Fibroblast of lung (primary cell): Measurements from ENCODE around the gene TMEM120A. TPM values are rescaled to one million over a fixed set of nuclear protein-coding genes. Genes with fewer than 3 reads are reported as not detected.
A peak's percentile ranks its signal among the peaks of the same experiment; 100 is the strongest.

Experiments used
- DNase-seq, 2 donors: peaks; one replicate each; pipeline versions ENCODE4 v3.0.0 to v3.0.0-alpha.2; 2010; ENCODE audit warnings: low read depth in 2 of 2
- H2AFZ ChIP-seq: 2 replicates; pipeline ENCODE4 v1.5.1; 2012; ENCODE audit warnings: low read length, control low read depth, inconsistent platforms
- H3K27ac ChIP-seq: 2 replicates; pipeline ENCODE4 v1.5.1; 2011; ENCODE audit warnings: low read length, control low read depth; ENCODE audit not compliant: insufficient read depth
- H3K27me3 ChIP-seq: 2 replicates; pipeline ENCODE4 v1.5.1; 2011; ENCODE audit warnings: mild to moderate bottlenecking, low read length; ENCODE audit not compliant: control insufficient read depth, insufficient read depth
- H3K36me3 ChIP-seq: 2 replicates; pipeline ENCODE4 v1.5.1; 2011; ENCODE audit warnings: low read length; ENCODE audit not compliant: control insufficient read depth, insufficient read depth
- H3K4me1 ChIP-seq: 2 replicates; pipeline ENCODE4 v1.5.1; 2011; ENCODE audit warnings: low read length; ENCODE audit not compliant: control insufficient read depth, insufficient read depth; ENCODE audit errors: extremely low read depth
- H3K4me2 ChIP-seq: 2 replicates; pipeline ENCODE4 v1.5.1; 2011; ENCODE audit warnings: low read length, control low read depth; ENCODE audit not compliant: insufficient read depth; ENCODE audit errors: extremely low read depth
- H3K4me3 ChIP-seq, 4 experiments: fragments of 200-600 bp in 1 of 4; sonication (generic) in 1 of 4; replicated peaks in 1 of 4; 2 replicates each; pipeline ENCODE4 v1.5.1; 2011 to 2016; ENCODE audit warnings: low read length in 4 of 4, low read depth in 3 of 4, mild to moderate bottlenecking in 3 of 4, control low read depth in 2 of 4, inconsistent platforms in 1 of 4, mixed read lengths in 1 of 4; ENCODE audit not compliant: insufficient read depth in 1 of 4; ENCODE audit errors: control extremely low read depth in 1 of 4
- H3K79me2 ChIP-seq: 2 replicates; pipeline ENCODE4 v1.5.1; 2012; ENCODE audit warnings: mild to moderate bottlenecking, low read length, inconsistent platforms; ENCODE audit not compliant: control insufficient read depth, insufficient read depth
- H3K9ac ChIP-seq: 2 replicates; pipeline ENCODE4 v1.5.1; 2011; ENCODE audit warnings: mild to moderate bottlenecking, low read length, control low read depth; ENCODE audit not compliant: insufficient read depth
- H3K9me3 ChIP-seq: 2 replicates; pipeline ENCODE4 v1.5.1; 2012; ENCODE audit warnings: low read depth, low read length; ENCODE audit not compliant: control insufficient read depth, insufficient read depth
- H4K20me1 ChIP-seq: 2 replicates; pipeline ENCODE4 v1.5.1; 2011; ENCODE audit warnings: low read length; ENCODE audit not compliant: control insufficient read depth, insufficient read depth; ENCODE audit errors: extremely low read depth
- EZH2 ChIP-seq: IDR thresholded peaks from 2 replicates; pipeline ENCODE4 v1.5.1; 2012; ENCODE audit warnings: low read length, control low read depth, mild to moderate bottlenecking; ENCODE audit errors: missing control alignments
- polyA plus RNA-seq, 2 donors: library from polyadenylated mRNA; depleted of rRNA in 1 of 2; stranded (reverse) in 1 of 2; unstranded in 1 of 2; fragments of >200 nt; gene quantifications; 2 replicates each; pipeline ENCODE4 v1.2.1, GENCODE V29; 2011 to 2012; ENCODE audit warnings: missing spikeins in 1 of 2
- total RNA-seq: library from RNA; depleted of rRNA; stranded (reverse); fragments of >200 nt; gene quantifications from 2 replicates; pipeline ENCODE4 v1.2.1, GENCODE V29; 2014
- TF ChIP-seq, protein P1 (sequence below), 2 donors: IDR thresholded peaks in 1 of 2; conservative IDR thresholded peaks in 1 of 2; 1 replicate in 1 of 2; 2 replicates in 1 of 2; pipeline ENCODE4 v1.5.1; 2011 to 2012; ENCODE audit warnings: low read length in 2 of 2, control low read depth in 1 of 2, inconsistent platforms in 1 of 2, low read depth in 1 of 2, mild to moderate bottlenecking in 1 of 2

TMEM120A gene
- total and polyA plus RNA-seq, 2 donors (not counting 1 experiment from before 2014, with no cell fraction given) = 56.1 to 62.3 TPM

DNA sequence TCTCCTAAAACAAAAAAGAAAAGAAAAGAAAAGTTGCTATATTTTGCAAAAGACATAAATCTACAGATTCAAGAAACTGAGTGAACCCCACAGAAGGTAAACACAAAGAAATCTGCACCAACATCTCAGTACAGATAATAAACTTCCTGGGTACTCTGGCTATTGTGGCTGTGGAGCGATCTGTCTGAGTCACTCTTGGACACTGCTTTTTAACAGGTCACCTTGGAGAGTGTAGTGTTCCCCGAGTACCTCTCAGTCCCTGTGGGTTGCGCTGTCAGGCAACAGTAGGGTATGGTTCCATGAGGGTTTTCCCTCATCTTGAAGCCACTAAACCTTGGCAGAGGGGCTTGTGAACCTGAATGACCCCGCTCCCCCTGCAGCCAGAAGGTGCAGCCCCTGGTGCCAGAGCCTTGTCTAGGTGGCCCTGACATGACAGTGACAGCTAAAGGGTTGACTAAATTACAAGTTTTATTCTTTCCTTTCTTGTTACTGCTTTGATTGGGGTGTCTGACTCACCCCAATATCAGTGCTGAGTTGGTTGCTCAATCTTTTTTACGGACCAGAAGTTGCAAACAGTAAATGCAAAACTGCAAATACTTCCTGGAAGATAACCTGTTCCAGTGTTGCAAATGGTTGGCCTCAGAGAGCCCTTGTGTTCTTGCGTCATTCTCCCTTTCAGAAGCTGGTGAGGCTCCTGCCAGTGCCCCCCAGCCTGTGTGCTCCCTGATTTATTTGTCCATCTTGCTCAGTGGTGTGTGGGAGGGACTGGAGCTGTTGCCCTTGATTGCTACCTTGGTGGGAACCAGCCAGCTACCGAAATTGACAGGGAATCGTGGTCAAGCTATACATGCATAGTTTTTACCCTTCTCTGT, 48.9 kb downstream of the TMEM120A start:
- Histone ChIP-seq H3K27ac (no peak overlapping the region), H3K27me3 (no peaks in the 10 kb centered on the region), H4K20me1 (no peaks in the 10 kb centered on the region), H3K9ac (no peak overlapping the region), H3K36me3 (no peaks in the 10 kb centered on the region), H3K4me3 (no peak overlapping the region), H3K4me1 (peaks cover 6% of the 10 kb centered on the region), H3K9me3 (no peaks in the 10 kb centered on the region), H3K4me2 (no peak overlapping the region), H3K79me2 (peaks cover 1% of the 10 kb centered on the region), H2AFZ (no peak overlapping the region)
- peak; percentile 29 to 53 for DNase-seq
- TF ChIP-seq, protein P1, sequence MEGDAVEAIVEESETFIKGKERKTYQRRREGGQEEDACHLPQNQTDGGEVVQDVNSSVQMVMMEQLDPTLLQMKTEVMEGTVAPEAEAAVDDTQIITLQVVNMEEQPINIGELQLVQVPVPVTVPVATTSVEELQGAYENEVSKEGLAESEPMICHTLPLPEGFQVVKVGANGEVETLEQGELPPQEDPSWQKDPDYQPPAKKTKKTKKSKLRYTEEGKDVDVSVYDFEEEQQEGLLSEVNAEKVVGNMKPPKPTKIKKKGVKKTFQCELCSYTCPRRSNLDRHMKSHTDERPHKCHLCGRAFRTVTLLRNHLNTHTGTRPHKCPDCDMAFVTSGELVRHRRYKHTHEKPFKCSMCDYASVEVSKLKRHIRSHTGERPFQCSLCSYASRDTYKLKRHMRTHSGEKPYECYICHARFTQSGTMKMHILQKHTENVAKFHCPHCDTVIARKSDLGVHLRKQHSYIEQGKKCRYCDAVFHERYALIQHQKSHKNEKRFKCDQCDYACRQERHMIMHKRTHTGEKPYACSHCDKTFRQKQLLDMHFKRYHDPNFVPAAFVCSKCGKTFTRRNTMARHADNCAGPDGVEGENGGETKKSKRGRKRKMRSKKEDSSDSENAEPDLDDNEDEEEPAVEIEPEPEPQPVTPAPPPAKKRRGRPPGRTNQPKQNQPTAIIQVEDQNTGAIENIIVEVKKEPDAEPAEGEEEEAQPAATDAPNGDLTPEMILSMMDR (conservative IDR thresholded peaks at IDR 0.05 in 1 of 2, IDR thresholded peaks at IDR 0.05 in 1 of 2; ENCODE audit: low read depth in 1 of 2, low read length in 2 of 2) = no peak
- TF ChIP-seq EZH2 = no peak

DNA sequence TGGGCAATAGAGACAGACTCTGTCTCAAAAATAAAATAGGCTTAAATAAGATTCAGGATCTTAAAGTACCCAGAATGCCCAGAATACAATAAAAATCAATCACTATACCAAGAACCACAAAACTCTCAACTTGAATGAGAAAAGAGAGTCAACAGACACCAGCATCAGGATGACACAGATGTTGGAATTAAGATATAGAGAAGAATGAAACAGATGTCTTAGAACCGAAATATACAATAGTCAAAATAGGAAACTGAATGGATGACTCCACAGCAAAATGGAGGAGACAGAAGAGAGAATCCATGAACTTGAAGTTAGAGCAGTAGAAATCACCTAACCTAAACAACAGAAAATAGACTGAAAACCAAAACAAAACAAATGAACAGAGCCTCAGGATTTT, 49.9 kb downstream of the TMEM120A start:
- no peaks in the 10 kb centered on the region for H3K9me3 ChIP-seq
- no peak overlapping the region for H3K4me3 ChIP-seq
- no peak for DNase-seq
- no peaks in the 10 kb centered on the region for H3K27me3 ChIP-seq
- no peak overlapping the region for H3K4me2 ChIP-seq
- H3K27ac ChIP-seq = no peak overlapping the region
- no peaks in the 10 kb centered on the region for H3K79me2 ChIP-seq
- H3K9ac ChIP-seq = no peak overlapping the region
- H2AFZ ChIP-seq = no peak overlapping the region
- no peaks in the 10 kb centered on the region for H3K36me3 ChIP-seq
- no peak for TF ChIP-seq EZH2
- TF ChIP-seq, protein P1 (conservative IDR thresholded peaks at IDR 0.05 in 1 of 2, IDR thresholded peaks at IDR 0.05 in 1 of 2; ENCODE audit: low read depth in 1 of 2, low read length in 2 of 2) = no peak
- H3K4me1 ChIP-seq = peaks cover 3% of the 10 kb centered on the region
- H4K20me1 ChIP-seq = no peaks in the 10 kb centered on the region

DNA sequence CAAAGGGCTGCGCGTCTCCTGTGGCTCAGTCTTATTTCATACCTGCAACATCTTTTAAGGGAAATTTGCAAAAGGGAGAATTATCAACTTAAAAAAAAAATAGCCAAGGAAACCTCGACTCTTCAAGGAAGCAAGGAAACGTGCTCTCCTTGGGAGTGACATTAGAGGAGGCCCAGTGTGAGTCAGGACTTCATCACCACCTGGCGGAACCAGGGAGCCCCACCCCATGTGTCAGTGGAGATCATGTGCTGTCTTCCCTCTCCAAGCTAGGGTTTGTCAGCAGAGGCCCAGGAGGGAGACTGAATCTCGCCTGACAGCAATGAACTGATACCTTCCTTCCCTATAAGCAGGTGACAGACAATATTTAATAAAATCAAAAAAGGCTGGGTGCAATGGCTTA, 50.5 kb downstream of the TMEM120A start:
- DNase-seq = peak; percentile 53 to 66

More for the DNA sequence above, 50.5 kb downstream of the TMEM120A start:
- no peak overlapping the region for H3K9ac ChIP-seq
- no peak overlapping the region for H3K4me2 ChIP-seq
- no peaks in the 10 kb centered on the region for H3K27me3 ChIP-seq
- TF ChIP-seq, protein P1 (conservative IDR thresholded peaks at IDR 0.05 in 1 of 2, IDR thresholded peaks at IDR 0.05 in 1 of 2; ENCODE audit: low read depth in 1 of 2, low read length in 2 of 2) = no peak
- no peak for TF ChIP-seq EZH2
- H3K4me1 ChIP-seq = peaks cover 3% of the 10 kb centered on the region
- H3K4me3 ChIP-seq = no peak overlapping the region
- no peaks in the 10 kb centered on the region for H3K36me3 ChIP-seq
- no peaks in the 10 kb centered on the region for H3K9me3 ChIP-seq
- H3K79me2 ChIP-seq = peaks cover 2% of the 10 kb centered on the region
- H4K20me1 ChIP-seq = no peaks in the 10 kb centered on the region
- H3K27ac ChIP-seq = no peak overlapping the region
- H2AFZ ChIP-seq = no peak overlapping the region
